Testis (tissue), 3 donors: ENCODE measurements around the gene SETDB2. TPM values are rescaled to one million over a fixed set of nuclear protein-coding genes. Genes with fewer than 3 reads are reported as not detected.
A peak's percentile ranks its signal among the peaks of the same experiment; 100 is the strongest.

Experiments used
- DNase-seq: peaks from one replicate; pipeline ENCODE4 v3.0.0-alpha.2; 2019
- H3K27ac ChIP-seq, 2 donors: fragments of 200-600 bp; sonication (generic); one replicate each; pipeline ENCODE4 v1.5.1; 2019
- H3K27me3 ChIP-seq: fragments of 200-600 bp; sonication (generic); one replicate; pipeline ENCODE4 v1.5.1; 2019
- H3K36me3 ChIP-seq: fragments of 200-600 bp; sonication (generic); one replicate; pipeline ENCODE4 v1.5.1; 2017; ENCODE audit warnings: low read depth; ENCODE audit errors: missing control alignments
- H3K4me1 ChIP-seq: fragments of 200-600 bp; sonication (generic); one replicate; pipeline ENCODE4 v1.5.1; 2019
- H3K4me3 ChIP-seq, 2 donors: fragments of 200-600 bp; sonication (generic); one replicate each; pipeline ENCODE4 v1.5.1; 2017 to 2019
- H3K9me3 ChIP-seq: fragments of 200-600 bp; sonication (generic); one replicate; pipeline ENCODE4 v1.5.1; 2017
- CTCF ChIP-seq, 3 experiments: fragments of 450-650 bp in 2 of 3; fragments of 200-600 bp in 1 of 3; sonication (generic) in 1 of 3; IDR thresholded peaks; one replicate each; pipeline ENCODE4 v1.5.1; 2016 to 2019; ENCODE audit warnings: antibody characterized with exemption in 3 of 3, mild to moderate bottlenecking in 2 of 3, moderate library complexity in 1 of 3
- POLR2A ChIP-seq: fragments of 450-650 bp; IDR thresholded peaks from one replicate; pipeline ENCODE4 v1.6.1; 2017; ENCODE audit warnings: antibody characterized with exemption, mild to moderate bottlenecking, moderate library complexity
- WGBS, 2 donors: methylation state at CpG; one replicate each; pipeline ENCODE4 v1.1.5; 2018; 5-methylcytosine and 5-hydroxymethylcytosine counted together
- intact Hi-C: fragments of 100-400 bp; cut with DNase I; formaldehyde crosslinking; loops from one replicate; pipeline ENCODE4 v1.15.1; 2023; ENCODE audit warnings: low total_unique reads
- polyA plus RNA-seq: library from polyadenylated mRNA; stranded (reverse); fragments of 350-450 nt; fragmentation: Illumina TruSeq; extraction: RNeasy Lipid Tissue Mini Kit (QIAGEN cat#74804); gene quantifications from one replicate; pipeline ENCODE4 v1.2.3, GENCODE V29; 2014; ENCODE audit warnings: low read depth, low replicate concordance; ENCODE audit not compliant: insufficient read depth
- total RNA-seq, 2 donors: library from RNA; depleted of rRNA; stranded (reverse); fragments of >200 nt; gene quantifications; one replicate each; pipeline ENCODE4 v1.2.3, GENCODE V29; 2016

Gene SETDB2
- total and polyA plus RNA-seq, 3 donors from 2014 or later, result 19.0 to 33.7 (median 29.3) TPM

DNA sequence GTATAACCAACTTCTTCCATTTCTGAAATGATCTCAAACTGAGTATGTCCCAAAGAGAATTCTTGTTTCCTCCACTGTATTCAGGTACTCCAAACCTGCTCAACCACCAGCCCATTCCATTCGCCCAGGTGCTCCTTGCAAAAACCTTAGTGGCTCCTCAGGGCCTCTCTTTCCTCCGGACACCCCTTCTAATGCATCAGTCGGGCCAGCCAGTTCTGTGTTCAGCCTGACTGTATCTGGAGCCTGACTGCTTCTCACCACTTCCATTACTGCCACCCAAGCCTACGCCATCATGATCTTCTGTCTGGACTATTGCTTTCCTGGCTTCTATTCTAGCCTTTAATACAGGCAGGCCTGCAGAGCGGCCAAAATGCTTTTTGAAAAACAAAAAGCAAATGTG is 53.2 kb downstream of the SETDB2 start:
- Histone ChIP-seq H3K36me3 (no peaks in the 10 kb centered on the region), H3K27ac (peak overlapping the region in 1 of 2 donors; percentile 10), H3K9me3 (no peaks in the 10 kb centered on the region), H3K4me1 (no peaks in the 10 kb centered on the region), H3K4me3 (no peak overlapping the region), H3K27me3 (no peaks in the 10 kb centered on the region)
- DNase-seq, result no peak
- WGBS, 2 donors, result 80 to 83% methylated on average over 5 of the region's 5 CpGs
- TF ChIP-seq POLR2A, result no peak
- TF ChIP-seq CTCF (IDR thresholded peaks at IDR 0.05), result no peak
- intact Hi-C loops, result no loop called here

DNA sequence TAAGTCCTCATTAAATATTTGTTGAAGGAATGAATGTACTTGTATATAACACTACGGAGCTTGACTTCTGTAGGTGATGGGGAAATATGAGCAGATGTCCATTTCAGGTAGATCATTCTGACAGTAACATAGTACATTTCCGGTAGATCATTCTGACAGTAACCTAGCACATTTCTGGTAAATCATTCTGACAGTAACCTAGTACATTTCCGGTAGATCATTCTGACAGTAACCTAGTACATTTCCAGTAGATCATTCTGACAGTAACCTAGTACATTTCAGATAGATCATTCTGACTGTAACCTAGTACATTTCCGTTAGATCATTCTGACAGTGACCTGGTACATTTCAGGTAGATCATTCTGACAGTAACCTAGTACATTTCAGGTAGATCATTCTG is 54.1 kb downstream of the SETDB2 start:
- Histone ChIP-seq H3K4me1 (no peaks in the 10 kb centered on the region), H3K9me3 (no peaks in the 10 kb centered on the region), H3K36me3 (no peaks in the 10 kb centered on the region), H3K4me3 (no peak overlapping the region), H3K27ac (no peak overlapping the region), H3K27me3 (no peaks in the 10 kb centered on the region)
- intact Hi-C loops, result no loop called here
- TF ChIP-seq CTCF (IDR thresholded peaks at IDR 0.05), result no peak
- TF ChIP-seq POLR2A, result no peak
- 86 to 88% methylated on average over 4 of the region's 4 CpGs for WGBS, 2 donors
- no peak for DNase-seq

- no peaks in the 10 kb centered on the region for H3K36me3 ChIP-seq
- no peak overlapping the region for H3K4me3 ChIP-seq
- no peaks in the 10 kb centered on the region for H3K27me3 ChIP-seq
- WGBS, 2 donors, result 81 to 85% methylated on average over 6 of the region's 6 CpGs
- DNase-seq, result no peak
- no peaks in the 10 kb centered on the region for H3K4me1 ChIP-seq
- no peak for TF ChIP-seq POLR2A
- TF ChIP-seq CTCF (IDR thresholded peaks at IDR 0.05), result no peak
- no peaks in the 10 kb centered on the region for H3K9me3 ChIP-seq
- intact Hi-C loops, result no loop called here
- H3K27ac ChIP-seq, result no peak overlapping the region
These were observed 56.0 kb downstream of the SETDB2 start for GRCh38 chr13:49499889-49500660.

DNA sequence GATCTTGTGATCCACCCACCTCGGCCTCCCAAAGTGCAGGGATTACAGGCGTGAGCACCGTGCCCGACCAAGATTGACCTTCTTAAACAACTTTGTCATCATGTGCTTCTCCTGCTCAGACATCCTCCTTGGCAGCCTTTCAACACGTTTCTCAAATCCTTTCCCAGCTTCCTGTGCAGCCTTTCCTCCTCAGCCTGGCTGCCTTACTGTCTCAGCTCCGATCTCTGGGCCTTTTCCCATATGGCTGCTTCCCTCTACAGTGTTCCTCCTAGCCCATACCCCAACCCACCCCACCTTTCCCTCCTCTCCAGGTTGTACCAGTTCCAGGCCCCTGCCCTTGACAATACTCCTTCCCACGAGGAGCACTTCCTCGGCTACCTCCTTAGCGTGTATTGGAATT is 58.9 kb downstream of the SETDB2 start:
- Histone ChIP-seq H3K27me3 (no peaks in the 10 kb centered on the region), H3K4me1 (no peaks in the 10 kb centered on the region), H3K36me3 (no peaks in the 10 kb centered on the region), H3K4me3 (no peak overlapping the region), H3K27ac (no peak overlapping the region), H3K9me3 (no peaks in the 10 kb centered on the region)
- WGBS, 2 donors, result 61% methylated on average over 9 of the region's 9 CpGs
- DNase-seq, result no peak
- intact Hi-C loops, result no loop called here
- TF ChIP-seq POLR2A, result no peak
- TF ChIP-seq CTCF (IDR thresholded peaks at IDR 0.05), result no peak

DNA sequence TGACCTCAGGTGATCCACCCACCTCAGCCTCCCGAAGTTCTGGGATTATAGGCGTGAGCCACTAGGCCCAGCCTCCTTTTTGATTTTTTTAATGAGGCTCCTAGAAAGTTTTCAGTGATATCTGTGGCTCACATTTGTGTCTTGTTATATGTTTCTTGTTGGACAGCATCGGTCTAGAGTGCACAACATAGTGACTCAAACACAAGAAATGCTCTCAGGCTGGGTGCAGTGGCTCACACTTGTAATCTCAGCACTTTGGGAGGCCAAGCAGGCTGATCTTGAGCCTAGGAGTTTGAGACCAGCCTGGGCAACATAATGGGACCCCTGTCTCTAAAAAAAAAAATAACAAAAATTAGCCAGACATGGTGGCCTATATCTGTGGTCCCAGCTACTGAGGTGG is 59.9 kb downstream of the SETDB2 start:
- Histone ChIP-seq H3K36me3 (no peaks in the 10 kb centered on the region), H3K4me1 (no peaks in the 10 kb centered on the region), H3K9me3 (no peaks in the 10 kb centered on the region), H3K27me3 (no peaks in the 10 kb centered on the region), H3K27ac (no peak overlapping the region), H3K4me3 (no peak overlapping the region)
- WGBS, 2 donors, result 91% methylated on average over 3 of the region's 3 CpGs
- intact Hi-C loops, result no loop called here
- TF ChIP-seq POLR2A (no peak), CTCF (IDR thresholded peaks at IDR 0.05) (no peak)
- DNase-seq, result no peak
